Activated T-cell treated with anti-CD3 and anti-CD28 coated beads for 24 hours (primary cell): ENCODE results near the gene OMA1.

Experiments used
- DNase-seq: peaks from one replicate; pipeline ENCODE4 v3.0.0-alpha.2; 2020; ENCODE audit warnings: low read depth

Gene OMA1

DNA sequence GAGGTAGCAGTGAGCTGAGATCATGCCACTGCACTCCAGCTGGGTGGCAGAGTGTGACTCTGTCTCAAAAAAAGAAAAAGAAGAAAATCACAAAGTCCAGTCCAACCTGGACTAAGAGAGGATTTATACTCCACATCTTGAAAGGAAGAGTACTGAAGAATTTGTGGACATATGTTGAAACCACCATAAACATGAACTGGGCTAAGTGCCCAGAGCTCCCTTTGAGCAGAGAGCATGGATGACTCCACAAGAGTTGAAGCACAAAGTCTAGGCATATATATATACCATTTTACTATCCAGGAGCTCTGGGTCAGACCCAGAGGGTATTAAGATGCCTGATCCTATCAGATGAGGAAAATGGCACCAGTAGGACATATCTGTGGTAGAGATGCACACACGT is 86.6 kb downstream of the OMA1 start:
- no peak for DNase-seq

DNA sequence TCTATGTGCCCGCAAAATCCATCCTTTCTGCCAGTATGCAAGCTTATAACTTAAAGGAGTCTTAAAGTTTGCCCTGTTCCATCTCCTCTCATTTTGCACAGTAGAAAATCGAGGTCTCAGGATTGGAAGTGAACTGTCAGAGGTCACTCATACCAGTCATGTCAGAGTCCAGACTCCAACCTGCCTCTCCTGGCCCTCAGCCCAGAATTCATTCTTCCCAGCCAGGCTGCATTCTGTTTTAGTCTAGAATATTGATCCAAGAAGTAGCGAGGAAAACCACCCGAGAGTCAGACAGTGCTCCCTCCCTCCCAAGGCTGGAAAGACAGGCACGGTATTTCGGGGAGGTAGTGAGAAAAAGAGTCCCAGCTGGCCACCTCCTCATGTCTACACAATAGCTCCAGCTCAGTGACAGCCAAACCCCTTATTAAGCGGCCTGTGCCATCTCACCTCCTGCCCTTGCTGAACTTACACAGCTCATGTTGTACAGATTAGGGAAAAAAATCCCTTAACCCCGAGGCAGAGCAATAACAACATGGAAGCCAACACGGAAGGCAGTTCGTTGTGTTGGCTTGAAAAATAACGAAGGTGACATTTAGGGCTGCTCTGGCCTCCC is 89.4 kb downstream of the OMA1 start:
- no peak for DNase-seq

DNA sequence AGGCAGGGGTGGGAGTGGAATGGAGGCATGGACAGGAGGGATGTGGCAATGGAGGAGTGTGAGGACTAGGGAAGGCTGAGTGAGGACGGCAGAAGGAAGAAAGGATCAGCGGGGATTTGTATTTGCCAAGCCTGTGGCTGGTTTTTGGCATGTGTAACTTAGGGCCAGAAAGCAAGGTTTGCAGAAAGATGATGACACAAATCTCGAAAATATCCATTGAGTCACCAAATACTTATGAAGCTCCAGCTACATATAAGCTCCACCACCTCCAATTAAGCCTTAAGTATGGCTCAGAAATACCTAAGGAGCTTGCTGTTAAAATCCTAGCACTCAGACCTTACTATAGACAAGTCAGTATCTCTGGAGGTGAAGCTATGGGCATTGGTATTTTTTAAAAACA is 90.1 kb downstream of the OMA1 start:
- DNase-seq: no peak

DNA sequence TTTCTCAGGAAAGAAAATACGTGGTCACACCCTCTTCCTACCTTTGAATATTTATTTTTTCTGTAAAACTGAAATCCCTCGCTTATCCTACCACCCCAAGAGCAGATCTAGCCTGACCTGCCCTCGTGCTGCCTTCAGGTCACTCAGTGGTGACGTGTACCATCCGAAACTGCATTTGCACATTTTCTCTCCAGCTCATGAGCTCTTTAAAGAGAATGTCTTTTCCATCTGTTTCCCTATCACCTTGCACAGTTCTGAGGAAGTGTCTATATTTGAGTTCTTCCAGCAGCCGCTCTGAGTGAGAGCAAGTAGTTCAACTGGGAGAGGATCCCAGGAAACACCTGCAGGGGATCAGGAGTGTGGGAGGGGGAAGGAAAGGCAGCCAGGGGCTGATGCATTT is 91.7 kb downstream of the OMA1 start:
- no peak for DNase-seq

DNA sequence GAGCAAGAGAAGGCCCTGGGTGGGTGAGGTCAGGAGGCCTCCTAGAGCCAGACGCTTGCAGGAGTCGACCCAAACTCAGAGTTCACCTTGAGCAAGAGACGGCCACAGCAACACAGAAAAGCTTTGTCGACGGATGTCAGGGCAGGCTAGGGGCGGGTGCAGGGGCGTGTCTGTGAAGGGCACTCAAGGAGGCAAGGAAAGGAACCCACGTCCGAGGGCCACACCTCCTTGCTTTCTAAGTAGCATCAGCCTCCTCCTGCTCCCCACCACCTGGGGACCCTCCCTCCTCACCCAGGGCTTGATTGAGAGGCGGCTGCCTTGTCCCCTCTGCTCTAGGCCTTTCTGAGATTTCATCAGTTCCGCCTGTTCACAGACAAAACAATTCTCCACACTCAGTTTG is 92.1 kb downstream of the OMA1 start:
- DNase-seq: no peak

DNA sequence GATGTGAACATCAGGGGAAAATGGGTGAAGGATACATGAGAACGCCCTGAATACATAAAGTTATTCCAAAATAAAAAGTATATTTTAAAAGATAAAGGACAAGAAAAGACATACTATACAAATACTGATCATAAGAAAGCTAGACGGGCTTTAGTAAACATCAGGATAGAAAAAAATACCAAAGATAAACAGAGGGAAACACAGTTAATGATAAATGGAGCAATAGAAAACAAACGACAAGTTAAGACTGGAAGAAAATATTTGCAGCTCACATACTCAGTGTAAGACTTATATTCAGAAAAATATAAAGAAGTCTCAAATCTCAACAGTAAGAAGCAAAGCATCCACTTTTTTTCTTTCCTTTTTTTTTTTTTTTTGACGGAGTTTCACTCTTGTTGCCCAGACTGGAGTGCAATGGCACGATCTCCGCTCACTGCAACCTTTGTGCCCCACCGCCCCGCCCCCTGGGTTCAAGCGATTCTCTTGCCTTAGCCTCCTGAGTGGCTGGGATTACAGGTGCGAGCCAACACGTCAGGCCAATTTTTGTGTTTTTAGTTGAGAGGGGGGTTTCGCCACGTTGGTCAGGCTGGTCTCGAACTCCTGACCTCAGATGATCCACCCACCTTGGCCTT is 94.8 kb downstream of the OMA1 start:
- no peak for DNase-seq

DNA sequence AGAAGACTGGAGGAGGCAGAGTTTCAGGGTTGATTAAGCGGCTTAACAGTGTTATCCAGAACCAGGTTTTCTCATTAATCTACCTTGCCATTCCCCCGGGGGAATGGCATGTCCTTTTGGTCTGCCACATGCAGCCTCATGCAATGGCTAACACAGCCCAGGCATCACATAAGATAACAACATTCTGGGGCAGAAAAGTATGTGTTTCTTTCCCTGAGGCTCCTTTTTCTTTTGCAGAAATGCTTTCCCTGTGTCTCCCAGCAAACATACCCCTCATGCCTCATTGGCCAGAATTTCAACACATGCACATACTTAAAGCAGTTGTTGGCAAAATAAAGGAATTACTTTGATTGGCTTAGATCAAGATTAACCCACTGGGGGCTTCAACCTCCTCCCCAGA is 98.6 kb downstream of the OMA1 start:
- no peak for DNase-seq

DNA sequence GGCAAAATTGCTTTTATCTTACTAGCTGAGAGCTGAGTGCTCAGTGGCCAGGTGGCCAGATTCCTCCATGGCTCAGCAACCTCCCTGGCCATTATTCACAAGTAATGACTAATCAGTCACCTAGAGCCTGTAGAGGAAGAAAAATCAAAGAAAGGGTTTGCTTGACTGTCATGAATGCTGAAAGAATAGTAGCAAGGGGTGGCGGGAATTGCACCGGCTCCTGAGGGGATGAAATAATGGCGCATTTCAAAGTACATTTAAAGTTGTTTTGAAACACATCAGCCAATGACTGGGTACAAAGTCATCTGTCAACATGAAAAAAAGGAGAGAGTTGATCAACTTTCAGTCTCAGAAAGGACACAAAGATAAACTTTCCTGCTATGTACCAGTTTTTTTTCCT is 99.5 kb downstream of the OMA1 start:
- DNase-seq: no peak

DNA sequence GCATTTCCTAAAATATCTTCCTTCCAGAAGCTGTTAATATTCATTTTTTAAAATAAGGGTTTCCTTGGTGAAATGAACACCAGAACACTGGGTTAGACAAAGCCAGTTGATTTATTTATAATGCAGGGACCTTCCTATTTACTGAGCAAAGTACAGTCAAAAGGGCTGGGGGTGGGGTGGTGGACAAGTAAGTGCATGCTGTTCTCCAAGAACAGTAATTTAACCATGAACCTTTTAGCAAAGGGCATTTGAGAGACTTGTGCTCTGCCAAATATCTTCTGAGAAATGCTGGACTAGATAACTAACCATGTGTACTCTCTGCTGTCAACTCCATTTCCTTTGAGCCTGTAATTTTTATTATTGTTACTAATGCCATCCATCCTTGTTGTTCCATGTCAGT is 100.2 kb downstream of the OMA1 start:
- no peak for DNase-seq

DNA sequence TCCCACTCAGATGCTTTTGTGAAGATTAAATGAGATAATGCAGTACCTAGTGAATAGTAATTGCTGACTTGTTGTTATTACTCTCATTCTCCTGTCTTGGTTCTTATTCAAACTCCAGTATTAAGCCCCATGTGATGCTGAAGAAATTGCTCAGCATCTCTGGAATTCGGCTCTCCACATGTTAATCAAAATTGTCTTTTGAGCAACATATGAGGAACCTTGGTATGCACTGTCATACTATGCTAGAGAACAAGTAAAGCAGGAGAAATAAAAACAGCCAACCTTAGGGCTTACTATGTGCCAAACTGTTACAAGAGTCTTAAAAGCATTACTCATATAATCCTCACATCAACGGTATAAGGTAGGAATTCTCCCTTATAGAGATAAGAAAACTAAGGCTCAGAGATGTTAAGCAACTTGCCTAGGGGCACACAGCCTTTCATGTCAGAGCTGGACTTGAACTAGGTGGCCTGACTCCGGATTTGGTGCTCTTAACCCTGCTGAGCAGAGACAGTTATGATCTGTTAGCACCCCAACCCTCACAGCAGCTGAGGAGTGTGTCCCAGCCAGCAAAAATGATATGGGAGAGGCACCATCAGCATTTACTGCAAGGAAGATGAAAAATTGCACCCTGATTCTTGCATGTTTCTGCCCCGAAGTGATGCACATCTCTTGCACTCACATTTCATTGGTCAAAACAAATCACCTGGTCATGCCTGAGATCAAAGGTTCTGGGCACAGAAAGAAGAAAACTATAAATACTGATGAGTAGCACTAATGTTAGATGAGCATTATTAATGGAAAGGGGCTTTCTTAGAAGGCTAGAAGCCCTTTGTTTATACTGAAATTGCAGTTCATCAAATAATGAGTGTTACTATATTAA is 102.3 kb downstream of the OMA1 start:
- DNase-seq: no peak

DNA sequence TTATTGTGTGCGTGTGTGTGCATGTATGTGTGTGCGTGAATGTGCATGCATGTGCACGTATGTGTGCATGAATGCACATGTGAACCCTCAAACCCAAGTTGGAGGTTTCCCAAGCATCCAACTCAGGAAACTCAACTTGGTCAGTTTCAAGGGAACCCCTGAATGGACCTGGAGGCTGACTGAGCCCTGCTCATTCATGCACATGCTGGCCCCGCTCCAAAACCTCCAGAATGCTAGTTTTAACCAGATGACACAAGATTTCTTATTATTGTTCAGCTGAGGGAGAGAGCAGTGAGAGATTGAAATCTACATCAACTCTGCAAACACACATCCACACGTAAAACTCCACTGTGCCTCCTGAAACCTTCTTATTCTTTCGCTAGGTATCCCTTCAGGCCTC is 104.4 kb downstream of the OMA1 start:
- DNase-seq: no peak

DNA sequence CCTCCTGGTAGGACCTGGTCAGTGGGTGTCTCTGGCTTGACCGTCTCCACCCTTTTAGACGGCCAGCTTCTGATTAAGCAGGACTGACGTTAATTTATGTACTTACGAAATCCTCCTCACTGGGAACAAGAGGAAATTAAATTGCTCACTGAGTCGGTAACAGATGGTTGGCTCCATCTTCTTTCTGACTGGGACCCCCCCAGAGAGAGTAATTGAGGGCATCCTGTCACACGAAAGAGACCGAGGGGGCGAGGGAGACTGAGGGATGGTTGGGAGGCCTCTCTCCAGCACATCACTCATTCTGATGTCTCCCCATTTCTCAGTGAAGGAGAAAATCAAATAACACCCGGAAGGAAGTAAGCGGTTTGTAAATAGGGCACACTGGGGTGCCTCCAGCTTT is 104.8 kb downstream of the OMA1 start:
- DNase-seq: no peak

DNA sequence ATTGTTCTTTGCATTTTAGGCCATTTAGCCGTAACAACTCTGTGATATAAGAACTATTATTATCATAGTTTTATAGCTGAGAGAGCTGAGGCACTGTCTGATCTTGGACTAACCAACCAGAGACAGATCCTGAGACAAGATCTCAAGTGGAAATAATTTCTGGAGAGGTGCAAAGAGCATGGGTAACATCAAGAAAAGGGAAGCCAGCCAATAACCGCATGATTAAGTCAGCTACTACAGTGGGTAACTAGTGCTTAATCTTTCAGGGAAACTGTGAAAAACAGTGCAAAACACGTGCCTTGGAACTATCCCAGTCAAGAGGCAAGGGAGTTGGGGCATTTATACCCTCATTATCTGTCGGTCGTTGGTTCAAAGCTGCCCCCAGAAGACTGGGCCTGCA is 105.8 kb downstream of the OMA1 start:
- DNase-seq: no peak

DNA sequence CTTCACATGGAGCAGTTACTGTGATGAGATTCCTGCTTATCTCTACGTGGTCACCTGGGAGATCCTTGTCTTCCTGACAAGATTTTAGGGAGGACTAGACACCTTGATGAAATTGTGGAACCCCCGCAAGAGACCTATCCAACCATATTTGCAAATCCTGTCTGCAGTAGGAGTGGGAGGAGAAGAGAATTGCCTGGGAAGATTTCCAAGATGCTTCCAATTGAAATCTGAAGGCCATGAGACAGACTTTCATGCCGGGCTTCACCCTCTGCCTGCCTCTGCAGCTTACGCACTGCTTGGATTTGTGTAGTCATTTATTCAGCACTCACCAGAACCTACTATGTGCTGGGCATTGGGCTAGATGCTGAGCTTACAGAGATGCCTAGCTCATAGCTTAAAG is 106.6 kb downstream of the OMA1 start:
- no peak for DNase-seq

DNA sequence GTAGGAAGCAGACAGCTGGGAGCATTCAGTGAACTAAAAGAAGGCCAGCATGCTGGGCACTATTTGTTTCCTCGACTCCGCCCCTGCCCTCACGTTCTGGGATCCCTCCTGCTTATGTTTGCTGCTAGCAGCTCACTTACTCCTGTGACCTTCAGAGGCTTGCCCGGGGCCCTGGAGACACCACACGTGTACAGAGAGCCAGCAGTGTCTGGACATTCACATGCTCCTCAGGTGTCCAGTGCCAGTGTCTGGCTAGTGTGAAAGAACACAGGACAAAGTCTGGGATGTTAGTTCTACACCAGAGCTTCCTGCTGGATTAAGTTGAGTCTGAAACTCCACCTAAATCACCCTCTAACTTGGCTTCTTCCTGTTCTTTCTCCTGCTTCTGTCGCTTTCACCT is 108.1 kb downstream of the OMA1 start:
- DNase-seq: no peak

DNA sequence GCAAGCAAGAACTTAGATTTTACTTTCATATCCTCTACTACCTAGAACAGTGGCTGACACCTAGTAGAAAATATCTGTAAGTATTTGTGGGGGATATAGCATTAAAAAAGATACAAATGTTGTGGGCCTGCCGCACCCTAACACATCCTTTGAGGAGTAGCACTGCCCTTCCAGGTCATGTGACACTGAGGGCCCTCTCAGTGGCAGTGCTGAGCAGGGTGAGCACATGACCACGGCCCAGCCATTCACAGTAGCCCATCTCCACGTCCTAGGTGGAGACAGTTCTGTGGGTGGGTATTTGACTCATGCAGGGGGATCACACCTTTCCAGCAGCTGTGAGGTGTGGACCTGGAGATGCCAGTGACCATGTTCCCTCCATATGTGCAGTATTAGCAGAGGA is 108.9 kb downstream of the OMA1 start:
- no peak for DNase-seq

DNA sequence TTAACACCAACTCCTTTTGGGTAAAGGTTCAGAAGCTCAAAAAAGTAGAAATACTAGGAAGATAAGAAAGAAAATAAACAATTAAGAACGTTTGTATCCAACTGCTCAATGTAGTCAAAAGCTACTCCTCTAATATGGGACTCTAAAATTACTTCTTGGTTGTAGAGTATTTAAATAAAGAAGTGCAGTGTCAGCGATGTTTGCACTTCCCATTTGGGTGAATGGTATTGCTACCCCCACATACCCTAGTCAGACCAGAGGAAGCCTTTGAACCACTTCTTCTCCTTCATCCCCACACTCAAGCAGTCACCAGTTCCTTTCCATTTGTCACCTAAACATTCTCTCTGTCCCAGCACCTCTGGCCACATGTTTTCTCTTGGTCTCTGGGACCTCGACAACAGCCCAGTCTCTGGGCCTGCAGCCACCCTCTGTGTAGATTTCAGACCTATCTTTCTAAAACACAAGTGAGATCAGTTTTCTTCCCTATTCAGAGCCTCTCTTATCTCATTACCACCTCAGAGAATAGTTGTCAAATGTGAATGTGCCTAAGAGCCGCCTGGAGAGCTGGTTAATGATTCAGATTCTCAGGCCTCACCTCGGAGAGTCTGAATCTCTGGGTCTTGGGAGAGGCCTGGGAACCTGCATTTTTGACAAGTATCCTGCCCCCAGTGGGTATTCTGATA is 109.8 kb downstream of the OMA1 start:
- DNase-seq: no peak

DNA sequence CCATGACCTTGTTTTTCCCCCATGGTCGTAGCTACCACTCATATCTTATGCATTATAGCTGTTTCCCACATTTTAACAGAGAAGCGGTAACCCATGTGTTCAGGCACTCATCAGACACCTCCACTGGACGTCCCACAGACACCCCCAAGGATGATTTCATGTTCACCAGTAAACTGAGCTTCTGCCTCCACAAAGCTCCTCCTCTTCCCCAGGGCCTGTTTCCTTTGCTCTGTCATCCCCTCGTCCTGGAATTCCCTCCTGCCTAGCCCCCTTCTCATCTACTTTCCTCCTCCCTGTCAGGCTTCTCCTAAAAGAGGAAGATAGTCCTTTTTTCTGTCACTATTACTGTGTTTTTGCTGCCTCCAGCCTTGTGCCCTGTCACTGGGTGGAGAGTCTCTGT is 111.2 kb downstream of the OMA1 start:
- no peak for DNase-seq

DNA sequence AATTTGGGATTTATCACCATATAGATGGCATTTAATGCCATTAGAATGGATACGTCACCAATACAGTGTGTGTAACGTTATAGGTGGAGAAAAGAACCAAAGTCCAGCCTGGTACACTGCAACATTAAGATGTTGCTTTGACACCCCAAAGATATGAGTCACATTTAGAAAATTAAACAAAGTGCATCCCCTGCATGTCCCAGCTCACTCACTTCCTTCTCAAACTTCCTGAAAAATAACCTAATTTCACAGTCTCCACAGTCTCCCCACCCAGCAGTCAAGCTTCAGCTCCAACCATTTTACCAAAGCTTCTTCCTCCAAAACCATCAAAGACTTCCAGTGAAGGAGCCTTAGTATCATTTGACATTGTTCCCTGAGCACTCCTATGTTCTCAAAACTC is 111.9 kb downstream of the OMA1 start:
- no peak for DNase-seq

DNA sequence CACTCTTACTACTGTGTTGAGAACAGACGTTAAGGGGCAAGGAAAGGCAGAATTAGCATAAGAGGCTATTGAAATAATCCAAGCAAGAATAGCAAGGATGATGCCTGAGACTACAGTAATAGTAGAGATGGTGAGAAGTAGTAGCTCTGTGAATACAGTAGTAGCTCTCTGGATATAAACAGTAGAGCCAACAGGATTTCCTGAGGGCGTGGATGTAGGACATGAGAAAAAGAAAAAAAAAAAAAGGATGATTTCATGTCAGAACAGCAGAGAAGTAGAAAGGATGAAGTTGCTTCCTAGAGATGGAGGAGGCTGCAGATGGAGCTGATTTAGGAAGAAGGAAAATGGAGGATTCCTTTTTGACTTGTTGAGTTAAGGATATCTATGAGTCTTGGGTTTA is 112.3 kb downstream of the OMA1 start:
- DNase-seq: no peak

DNA sequence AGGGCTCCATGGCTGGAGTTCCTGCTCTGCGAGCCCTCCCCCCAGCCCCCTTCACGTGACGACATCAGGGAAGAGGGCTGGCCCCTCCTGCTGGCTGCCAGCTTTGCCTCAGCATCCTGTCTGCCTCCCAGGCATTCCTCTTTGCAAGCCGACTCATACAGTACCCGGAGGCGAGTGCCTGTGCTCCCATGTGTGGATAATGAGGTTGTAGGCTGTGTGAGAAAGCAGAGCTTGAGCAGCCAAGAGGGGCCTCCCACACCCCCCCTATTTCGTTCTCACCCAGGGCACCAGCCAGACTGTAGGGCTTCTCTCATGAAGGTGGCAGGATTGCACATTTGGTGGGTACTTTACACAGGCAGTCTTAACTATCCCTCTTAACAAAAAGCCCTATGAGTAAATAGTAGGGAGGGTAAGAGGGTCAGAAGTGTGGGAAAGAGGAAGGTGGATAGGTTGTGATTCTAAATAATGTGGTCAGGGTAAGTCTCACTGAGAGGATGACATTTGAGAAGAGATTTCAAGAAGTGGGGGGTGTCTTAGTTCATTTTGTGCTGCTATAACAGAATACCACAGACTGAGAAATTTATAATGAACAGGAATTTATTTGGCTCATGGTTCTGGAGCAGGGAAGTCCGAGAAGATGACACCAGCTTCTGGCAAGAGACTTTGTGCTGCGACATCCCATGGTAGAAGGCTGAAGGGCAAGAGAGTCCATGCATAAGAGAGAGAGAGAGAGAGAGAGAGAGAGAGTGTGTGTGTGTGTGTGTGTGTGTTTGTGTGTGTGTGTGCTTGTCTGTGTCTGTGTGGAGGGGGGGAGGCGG is 113.5 kb downstream of the OMA1 start:
- no peak for DNase-seq
